ENCODE measurements around the gene NME4.
"Not testable (repeated sequence)": the region's sequence is repeated elsewhere in the genome, so short reads cannot be mapped to it uniquely, and the experiment has no call there.

The NME4 gene

GRCh38 chr16:399340-400019, 2.5 kb downstream of the NME4 start:
- DNase-seq: no peak

- DNase-seq: no peak
These were observed 3.1 kb downstream of the NME4 start for GRCh38 chr16:400061-400591.

GRCh38 chr16:401468-402348, 4.7 kb downstream of the NME4 start, which contains the start of gene DECR2:
DECR2 (plus strand) TSS chr16:401885; CDS start chr16:401964, 79 bp downstream.
- peak; percentile 87 for DNase-seq

- no peak for DNase-seq
These were observed 8.0 kb downstream of the NME4 start for GRCh38 chr16:404971-405486.

GRCh38 chr16:405548-406506, 8.8 kb downstream of the NME4 start:
- DNase-seq: no peak

GRCh38 chr16:407253-407652, 10.3 kb downstream of the NME4 start:
- no peak for DNase-seq

- no peak for DNase-seq
These were observed 13.6 kb downstream of the NME4 start for GRCh38 chr16:410516-411178.

GRCh38 chr16:411576-412265, 14.7 kb downstream of the NME4 start:
- DNase-seq: no peak

GRCh38 chr16:414395-415169, 17.6 kb downstream of the NME4 start:
- DNase-seq: no peak

GRCh38 chr16:415170-415498, 18.1 kb downstream of the NME4 start:
- not testable (repeated sequence) for DNase-seq

- not testable (repeated sequence) for DNase-seq
These were observed 25.2 kb downstream of the NME4 start for GRCh38 chr16:422179-422578.

- DNase-seq: no peak
These were observed 27.1 kb downstream of the NME4 start for GRCh38 chr16:424033-424622.

- DNase-seq: no peak
These were observed 27.7 kb downstream of the NME4 start for GRCh38 chr16:424623-425081.

GRCh38 chr16:425082-425718, 28.2 kb downstream of the NME4 start, which contains the start of gene RAB11FIP3:
RAB11FIP3 (plus strand) TSS chr16:425649; CDS start chr16:426007, 358 bp downstream.
- DNase-seq: peak; percentile 78

GRCh38 chr16:425740-426114, 28.7 kb downstream of the NME4 start:
- DNase-seq: no peak

GRCh38 chr16:426115-426905, 29.3 kb downstream of the NME4 start:
- no peak for DNase-seq

- no peak for DNase-seq
These were observed 29.9 kb downstream of the NME4 start for GRCh38 chr16:426906-427249.

- DNase-seq: no peak
These were observed 30.3 kb downstream of the NME4 start for GRCh38 chr16:427250-427649.

GRCh38 chr16:430904-431303, 33.9 kb downstream of the NME4 start:
- no peak for DNase-seq
